HG03354 (cell line): ENCODE results near the gene IRF4.

ENCODE experiments used
- ATAC-seq: cut with Tn5 transposase; IDR thresholded peaks from one replicate; pipeline ENCODE4 v1.9.1; 2021; ENCODE audit warnings: mild to moderate bottlenecking; ENCODE audit not compliant: unreplicated experiment, poor library complexity, severe bottlenecking

IRF4 gene

GRCh38 chr6:391559-392440 is at the start of gene IRF4:
TSS of gene IRF4 (plus strand) at chr6:391752. CDS start at chr6:393153, 1,401 bp downstream.
- peak; percentile 58 for ATAC-seq

DNA sequence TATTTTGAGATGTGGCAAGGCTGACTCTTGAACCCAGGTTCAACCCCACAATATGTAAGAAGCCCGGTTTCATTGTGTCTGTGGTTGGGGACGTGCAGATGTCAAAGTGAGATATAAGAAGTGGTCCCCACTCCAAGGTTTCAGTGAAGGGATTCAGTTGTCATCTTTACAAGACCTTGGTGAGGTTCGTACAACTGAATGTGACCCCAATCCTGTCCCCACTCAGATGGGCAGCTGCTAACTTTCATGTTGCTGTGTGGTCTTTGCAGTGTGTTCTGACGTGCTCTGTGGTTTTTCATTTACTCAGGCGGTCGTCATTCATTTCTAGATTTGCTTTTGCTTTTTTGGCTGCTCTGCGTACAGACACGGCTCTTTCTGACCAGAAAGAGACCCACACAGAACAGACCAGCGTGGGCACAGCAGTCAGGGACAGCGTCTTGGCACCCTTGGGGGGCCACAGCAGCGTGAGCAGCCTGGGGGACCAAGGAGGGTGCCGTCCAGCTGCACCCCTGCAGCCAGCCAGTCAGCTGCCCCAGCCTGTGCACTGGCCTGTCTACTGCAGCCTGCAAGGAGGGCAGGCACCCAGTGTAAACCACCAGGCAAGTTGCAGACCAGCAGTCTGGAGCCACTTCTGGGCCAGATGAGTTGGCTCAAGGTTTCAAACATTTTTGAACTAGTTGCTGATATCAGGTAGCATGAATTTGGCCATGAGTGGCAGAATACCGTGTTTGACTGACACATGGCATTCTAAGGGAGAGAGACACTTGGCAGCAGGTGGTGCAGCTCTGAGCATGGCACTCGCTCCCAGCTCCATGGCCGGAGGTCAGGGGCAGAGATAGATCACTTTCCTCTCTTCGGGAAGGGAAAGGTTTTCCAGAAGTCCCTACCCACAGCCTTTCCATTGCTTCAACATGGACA is 49.4 kb upstream of the IRF4 start:
- ATAC-seq: peak; percentile 65

DNA sequence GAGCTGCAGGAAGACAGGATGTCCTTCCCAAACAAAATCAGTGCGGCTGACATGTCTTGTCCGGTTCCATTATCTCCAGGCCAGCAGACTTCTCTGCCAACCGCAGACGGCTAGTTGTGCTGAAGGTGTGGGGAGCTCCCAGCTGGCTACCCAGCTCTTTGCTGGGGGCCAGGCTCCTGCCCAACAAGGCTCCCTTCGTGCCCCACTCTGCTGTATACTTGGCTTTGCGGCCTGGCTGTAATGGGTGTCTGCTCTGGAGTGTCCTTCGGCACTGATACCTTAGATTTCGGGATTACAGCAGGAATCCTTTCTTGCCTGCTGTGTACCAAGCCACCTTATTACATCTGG is 48.7 kb upstream of the IRF4 start:
- no peak for ATAC-seq

DNA sequence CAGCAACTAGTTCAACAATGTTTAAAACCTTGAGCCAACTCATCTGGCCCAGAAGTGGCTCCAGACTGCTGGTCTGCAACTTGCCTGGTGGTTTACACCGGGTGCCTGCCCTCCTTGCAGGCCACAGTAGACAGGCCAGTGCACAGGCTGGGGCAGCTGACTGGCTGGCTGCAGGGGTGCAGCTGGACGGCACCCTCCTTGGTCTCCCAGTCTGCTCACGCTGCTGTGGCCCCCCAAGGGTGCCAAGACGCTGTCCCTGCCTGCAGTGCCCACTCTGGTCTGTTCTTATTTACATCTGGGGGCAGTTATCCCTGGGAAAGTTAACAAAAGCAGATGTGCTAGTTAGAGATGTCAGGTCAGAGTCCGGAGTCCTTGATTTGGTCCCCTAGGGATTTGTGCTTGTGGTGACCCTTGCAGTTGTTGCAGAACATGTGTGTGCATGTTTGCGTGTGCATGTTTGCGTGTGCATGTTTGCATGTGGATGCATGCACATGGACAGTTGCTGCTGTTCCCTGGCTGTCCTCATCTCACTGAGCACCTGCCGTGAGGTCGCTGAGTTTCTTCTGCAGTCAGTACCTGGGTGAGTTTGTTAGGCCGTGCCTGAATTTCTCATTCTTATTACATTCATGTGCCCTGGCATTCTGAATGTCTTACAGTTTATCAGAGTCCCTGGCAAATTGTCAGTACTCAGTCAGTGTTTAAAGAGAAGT is 48.2 kb upstream of the IRF4 start:
- no peak for ATAC-seq

- no peak for ATAC-seq
These were observed 47.4 kb upstream of the IRF4 start for GRCh38 chr6:343960-344815.

- no peak for ATAC-seq
These were observed 46.7 kb upstream of the IRF4 start for GRCh38 chr6:344816-345340.

DNA sequence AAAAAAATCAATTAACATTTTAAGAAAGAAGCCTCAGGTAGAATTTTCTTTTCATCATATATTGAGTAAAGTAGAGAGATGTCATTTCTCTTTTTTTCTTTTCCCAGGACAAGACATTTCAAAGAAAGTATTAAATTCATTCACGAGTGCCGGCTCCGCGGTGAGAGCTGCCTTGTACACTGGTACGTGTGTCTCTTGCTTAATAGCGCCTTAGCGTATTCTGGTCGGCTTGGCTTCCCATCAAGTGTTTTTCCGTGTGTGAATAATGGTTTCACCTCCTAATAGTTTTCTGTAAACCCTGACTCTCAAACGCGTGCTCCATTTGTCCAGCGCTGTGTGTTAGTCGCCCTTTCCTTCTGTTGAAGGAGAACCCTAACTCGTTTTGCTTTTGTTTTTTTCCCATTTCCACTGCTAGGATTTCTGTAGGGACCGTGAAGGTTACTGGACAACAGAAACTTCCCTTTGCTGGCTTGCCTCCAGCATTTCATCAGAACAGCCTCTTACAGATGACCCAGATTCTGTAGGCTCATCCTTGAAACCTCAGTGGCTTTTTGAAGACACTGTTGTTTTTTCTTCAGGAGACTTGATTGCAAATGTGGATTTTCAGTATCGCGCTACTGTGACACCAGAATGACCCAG is 45.7 kb upstream of the IRF4 start:
- ATAC-seq: no peak

- no peak for ATAC-seq
These were observed 45.0 kb upstream of the IRF4 start for GRCh38 chr6:346386-347030.

DNA sequence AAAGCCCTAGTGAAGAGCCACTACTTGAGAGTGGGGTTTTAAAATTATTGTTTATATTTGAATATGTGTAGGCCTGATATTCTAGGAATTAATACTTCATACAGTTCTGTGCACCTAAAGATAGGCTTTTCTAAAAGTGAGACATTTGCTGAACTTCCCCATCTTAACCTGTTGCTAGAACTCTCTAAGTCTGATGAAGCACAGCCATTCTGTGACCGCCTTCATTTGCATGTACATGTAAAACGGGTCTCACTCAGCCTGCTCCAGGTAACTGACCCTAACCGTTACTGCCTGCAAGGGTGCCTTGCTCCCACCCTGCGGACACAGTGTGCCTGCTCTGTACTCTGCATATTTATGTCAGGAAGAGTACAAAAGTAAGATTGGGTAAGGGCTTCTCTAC is 44.3 kb upstream of the IRF4 start:
- ATAC-seq: peak; percentile 84

DNA sequence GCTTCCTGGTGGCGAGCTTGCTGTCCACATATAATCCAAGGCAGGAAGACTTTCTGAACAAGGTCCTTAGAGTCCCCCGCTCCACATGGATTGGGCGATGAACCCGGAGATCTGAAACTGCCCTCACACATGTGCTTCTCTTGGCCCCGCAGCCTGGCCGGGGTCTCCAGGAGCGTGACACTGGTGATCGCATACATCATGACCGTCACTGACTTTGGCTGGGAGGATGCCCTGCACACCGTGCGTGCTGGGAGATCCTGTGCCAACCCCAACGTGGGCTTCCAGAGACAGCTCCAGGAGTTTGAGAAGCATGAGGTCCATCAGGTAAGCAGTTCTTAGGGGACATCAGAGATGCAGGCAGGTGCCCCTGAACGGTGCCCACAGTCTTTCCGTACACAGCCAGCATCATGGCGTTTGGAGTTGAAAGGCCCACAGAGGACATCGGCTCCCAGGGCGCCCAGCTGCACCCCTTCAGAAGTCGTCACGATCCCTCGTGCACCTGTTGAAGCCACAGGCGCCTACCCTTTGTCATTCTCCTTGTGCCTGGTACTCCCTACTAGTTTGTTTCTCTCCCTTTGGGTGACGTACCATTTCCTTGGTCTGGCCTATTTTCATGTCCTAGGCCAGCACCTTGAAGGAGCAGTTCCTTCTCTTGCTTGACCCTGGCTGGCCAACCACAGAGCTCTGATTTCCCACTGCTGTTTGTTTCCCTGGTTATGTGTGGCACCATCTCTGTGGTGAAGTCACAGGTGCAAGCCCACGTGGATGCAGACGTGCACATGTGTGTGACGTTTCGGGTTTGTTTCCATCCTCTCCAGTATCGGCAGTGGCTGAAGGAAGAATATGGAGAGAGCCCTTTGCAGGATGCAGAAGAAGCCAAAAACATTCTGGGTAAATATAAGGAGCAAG is 43.3 kb upstream of the IRF4 start:
- ATAC-seq: no peak

DNA sequence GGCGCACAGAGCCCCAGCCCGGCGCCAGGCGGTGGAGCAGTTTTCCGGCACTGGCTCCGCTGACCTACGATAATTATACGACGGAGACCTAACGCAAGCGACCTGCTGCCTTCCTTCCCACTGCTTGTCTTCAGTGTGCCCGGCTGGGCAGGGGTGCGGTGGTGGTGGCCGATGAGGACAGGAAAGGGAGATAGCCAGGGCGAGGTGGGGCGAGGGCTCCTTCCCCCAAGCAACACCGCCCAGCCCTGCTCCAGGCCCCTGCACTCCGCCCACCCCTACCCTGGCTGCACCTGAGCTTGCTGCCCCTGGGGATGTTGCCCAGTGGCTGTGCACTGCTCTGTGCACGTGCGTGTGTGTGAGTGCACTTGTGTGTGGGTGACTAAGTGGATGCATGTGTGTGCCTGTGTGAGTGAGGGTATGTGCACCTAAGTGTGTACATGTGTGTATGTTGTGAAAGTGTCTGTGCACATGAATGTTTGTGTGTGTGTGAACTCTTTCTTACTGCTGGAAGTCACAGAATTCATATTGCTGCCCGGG is 42.6 kb upstream of the IRF4 start:
- no peak for ATAC-seq

DNA sequence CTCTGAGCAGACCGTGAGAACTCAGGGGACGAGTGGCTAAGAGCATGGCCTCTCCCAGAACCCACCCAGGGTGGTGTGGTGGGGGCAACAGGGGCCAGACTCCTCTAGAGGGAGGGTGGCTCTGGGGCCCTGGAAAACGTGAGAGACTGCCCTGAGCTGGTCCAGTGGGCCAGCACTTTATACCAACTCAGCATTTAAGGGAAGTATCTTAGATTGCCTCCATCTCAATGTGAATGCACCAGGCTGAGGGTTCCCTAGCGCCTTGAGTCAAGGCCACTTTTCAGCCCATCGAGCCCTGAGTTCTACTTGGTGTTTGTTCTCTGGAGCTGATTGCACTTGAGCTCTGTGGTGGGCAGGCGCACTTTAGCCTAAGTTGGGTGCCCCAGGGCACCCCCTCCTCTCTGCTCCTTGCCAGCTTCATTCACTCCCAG is 42.0 kb upstream of the IRF4 start:
- no peak for ATAC-seq

DNA sequence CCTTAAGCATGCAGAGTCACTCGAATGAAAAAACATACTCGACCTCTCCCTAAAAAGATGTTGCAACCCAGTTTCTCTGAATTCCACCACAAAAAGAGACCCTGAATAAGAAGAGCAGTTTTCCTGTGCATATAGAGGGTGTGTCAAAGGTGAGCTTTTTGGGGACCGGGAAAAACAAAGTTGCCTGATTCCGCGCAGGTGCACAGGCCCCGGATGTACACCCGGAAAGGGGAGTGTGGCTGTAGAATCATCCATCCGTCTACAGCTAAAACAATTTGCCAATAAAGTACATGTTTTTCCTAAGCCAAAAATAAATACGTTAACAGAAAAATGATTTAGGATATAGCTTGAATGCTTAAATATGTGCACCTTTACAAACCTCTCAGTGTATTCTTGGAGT is 41.2 kb upstream of the IRF4 start:
- ATAC-seq: no peak

- ATAC-seq: no peak
These were observed 40.3 kb upstream of the IRF4 start for GRCh38 chr6:351011-351866.

DNA sequence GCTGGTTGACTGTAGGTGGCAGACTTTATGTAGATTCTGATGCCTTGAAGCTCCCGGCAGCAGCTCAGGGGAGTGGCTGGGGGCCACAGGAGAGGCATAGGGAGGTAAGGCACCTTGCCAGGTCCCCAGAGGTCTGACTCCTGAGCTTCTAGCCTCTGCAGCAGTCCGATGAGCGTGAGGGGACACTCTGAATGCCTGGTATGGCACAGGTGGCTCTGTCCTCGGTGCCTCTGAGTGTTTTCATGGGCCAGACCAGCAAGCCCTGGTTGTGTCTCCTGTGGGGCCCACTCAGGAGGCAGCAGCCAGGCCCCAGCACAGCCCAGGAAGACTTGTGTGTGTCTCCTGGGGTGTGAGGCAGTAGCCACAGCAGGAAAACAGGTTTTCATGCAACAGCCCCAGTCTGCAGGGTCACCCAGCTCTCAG is 39.7 kb upstream of the IRF4 start:
- ATAC-seq: no peak

- no peak for ATAC-seq
These were observed 39.1 kb upstream of the IRF4 start for GRCh38 chr6:352474-352873.
